AG09309 (cell line): ENCODE measurements around the gene CD109.

ENCODE experiments used
- DNase-seq: peaks from one replicate; pipeline ENCODE4 v3.0.0-alpha.2; 2010; ENCODE audit warnings: low read depth
- H3K4me3 ChIP-seq: 2 replicates; pipeline ENCODE4 v1.5.1; 2011; ENCODE audit warnings: mild to moderate bottlenecking, low read depth, low read length, moderate library complexity; ENCODE audit not compliant: control insufficient read depth
- CTCF ChIP-seq: IDR thresholded peaks from 2 replicates; pipeline ENCODE4 v1.5.1; 2011; ENCODE audit warnings: mild to moderate bottlenecking, low read depth, low read length, inconsistent platforms; ENCODE audit not compliant: insufficient read depth, control insufficient read depth; ENCODE audit errors: missing control alignments

The CD109 gene

GRCh38 chr6:73695619-73696421 lies at the start of gene CD109:
Gene CD109, plus strand, starts transcription at chr6:73696203. Its CDS starts 13 bp downstream, at chr6:73696216.
- DNase-seq, result peak; percentile 58
- peak within 1 kb of the TSS; percentile 66 for H3K4me3 ChIP-seq
- TF ChIP-seq CTCF, result no peak

- no peak for TF ChIP-seq CTCF
- DNase-seq, result no peak
- H3K4me3 ChIP-seq, result no peak overlapping the region
Observed at GRCh38 chr6:73648166-73648565, 47.8 kb upstream of the CD109 start.

GRCh38 chr6:73649783-73650182 lies 46.2 kb upstream of the CD109 start:
- TF ChIP-seq CTCF, result no peak
- DNase-seq, result no peak
- H3K4me3 ChIP-seq, result no peak overlapping the region

DNA sequence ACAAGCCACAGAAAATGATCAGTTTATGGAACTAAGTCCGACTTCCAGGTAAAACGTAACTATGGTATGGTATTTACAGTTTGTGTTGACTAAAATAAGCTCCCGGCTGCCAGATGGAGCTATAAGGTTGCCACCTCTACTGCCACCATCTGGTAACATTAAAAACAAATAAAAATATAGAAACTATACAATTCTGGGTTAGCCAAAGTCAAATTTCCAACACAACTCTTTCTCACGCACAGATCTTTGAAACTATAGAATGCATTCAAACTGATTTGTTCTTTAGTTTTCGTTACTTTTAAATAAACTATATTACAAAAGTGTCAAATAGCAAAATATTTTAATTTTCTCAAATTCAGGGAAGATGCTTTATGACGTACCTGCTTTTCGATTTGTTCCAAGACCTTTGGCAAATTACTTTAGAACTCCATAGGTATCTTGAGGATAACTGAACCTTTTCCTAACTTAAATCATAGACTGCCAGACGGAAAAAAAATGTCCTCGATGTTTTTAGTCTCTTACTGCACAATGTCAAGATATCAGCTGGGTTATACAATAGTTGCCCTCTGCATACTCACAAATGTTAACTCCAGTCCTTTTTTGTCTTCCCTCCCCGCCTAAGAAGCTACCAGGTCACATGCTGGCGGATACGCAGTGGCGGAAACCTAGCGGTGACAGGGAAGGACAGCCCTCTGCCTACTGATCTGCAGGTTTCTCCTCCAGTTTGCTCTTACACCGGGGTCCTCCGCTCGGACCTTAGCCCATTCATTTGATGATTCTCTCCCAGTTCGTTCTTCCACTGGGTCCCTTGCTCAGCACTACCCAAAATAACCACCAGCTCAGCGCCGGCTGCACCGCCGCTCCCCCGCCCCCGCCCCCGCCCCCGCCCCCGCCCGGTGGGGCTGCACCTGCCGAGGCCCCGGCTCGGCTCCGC lies 43.1 kb upstream of the CD109 start:
- peak overlapping the region; percentile 98 for H3K4me3 ChIP-seq
- no peak for DNase-seq
- peak; percentile 49 for TF ChIP-seq CTCF

DNA sequence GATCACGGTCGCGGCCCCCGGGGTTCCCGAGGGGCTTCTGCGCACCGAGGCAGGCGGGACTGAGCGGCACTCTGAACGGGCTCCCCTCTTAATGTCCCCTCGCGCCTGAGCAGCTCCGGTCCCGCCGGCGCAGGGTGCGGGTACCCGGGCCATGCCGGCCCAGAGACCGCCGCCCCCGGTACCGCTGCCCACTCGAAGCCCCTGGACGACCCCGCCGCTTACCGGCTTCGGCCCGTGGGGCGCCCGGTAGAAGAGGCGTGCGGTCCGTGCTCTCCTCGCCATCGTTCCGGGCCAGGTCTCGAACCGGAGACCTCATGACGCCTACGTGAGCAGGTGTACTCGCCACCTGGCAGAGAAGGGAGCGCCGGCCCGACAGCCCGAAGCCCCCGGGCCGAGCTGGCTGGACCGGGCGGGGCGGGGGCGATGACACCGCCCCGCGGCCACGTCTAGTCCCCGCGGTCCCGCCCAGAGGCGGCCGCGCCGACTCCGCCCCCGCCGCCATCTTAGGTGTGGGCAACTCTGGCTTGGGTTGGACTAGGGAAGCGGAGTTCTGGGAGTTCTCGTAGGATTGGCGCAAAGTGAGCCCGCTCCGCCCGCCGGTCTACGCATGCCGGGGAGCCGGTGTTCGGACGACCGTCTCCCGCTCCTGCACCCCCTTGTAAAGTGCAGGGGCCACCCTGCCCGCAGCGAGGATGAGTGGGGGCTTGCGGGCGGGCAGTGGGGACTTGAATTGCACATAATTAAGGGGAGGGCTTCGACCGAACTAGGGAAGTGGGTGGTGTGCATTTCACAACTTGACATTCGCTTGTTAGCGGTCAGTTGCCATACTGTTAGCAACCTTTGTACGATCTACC lies 42.2 kb upstream of the CD109 start, which contains the start of gene SLC17A5:
SLC17A5 (minus strand) TSS at position 422 of the 854 bp plus-strand sequence; CDS start at position 316, 106 bp downstream.
- TF ChIP-seq CTCF, result no peak
- peak; percentile 57 for DNase-seq
- H3K4me3 ChIP-seq, result peak within 1 kb of the TSS; percentile 98
